ENCODE results near the gene KIAA0408. TPM values are rescaled to one million over a fixed set of nuclear protein-coding genes. Genes with fewer than 3 reads are reported as not detected.
"Not testable (repeated sequence)": the region's sequence is repeated elsewhere in the genome, so short reads cannot be mapped to it uniquely, and the experiment has no call there.

KIAA0408 gene
- polyA plus RNA-seq, 1 of the 3 experiments (the other 2 are of a cell fraction): 4.0 TPM

DNA sequence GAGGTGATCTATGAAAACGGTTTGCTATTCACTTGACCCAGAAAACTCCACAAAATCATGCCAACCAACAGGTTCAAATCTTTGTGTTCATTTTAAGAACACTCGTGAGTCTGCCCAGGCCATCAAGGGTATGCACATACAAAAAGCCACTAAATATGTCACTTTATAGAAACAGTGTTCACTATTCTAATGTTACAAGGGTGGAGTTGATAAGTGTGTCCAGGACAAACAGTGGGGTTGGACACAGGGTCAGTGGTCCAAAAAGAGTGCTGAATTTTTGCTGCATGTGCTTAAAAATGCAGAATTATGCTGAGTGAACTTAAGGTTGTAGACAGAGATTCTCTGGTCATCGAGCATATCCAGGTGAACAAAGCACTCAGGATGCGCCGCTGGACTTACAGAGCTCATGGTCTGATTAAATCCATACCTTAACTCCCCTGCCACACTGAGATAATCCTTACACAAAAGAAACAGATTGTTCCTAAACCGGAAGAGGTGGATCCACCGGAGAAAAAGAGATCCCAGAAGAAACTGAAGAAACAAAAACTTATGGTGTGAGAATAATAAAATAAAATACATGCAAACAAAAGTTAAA, 23.5 kb downstream of the KIAA0408 start:
- Histone ChIP-seq H3K36me3 (replicated peaks in 1 of 2; ENCODE audit: control insufficient read depth in 1 of 2, insufficient read depth in 2 of 2, low read length in 1 of 2) (peaks cover 0 to 5% of the 10 kb centered on the region in 2 experiments), H3K4me3 (ENCODE audit: low read depth in 2 of 2, low read length in 1 of 2) (no peak overlapping the region), H3K9me3 (no peaks in the 10 kb centered on the region; the same call in 1 of the 2 replicates), H3K9ac (no peak overlapping the region), H4K20me1 (ENCODE audit: insufficient read depth) (no peaks in the 10 kb centered on the region), H3K27me3 (ENCODE audit: insufficient read depth) (no peaks in the 10 kb centered on the region), H3K79me2 (ENCODE audit: insufficient read depth) (no peaks in the 10 kb centered on the region), H3K27ac (ENCODE audit: low read depth in 2 of 2, low read length in 1 of 2) (no peak overlapping the region), H3F3A (replicated peaks; ENCODE audit: insufficient read depth) (no peaks in the 10 kb centered on the region), H2AFZ (ENCODE audit: low read depth) (no peak overlapping the region), H3K4me2 (no peak overlapping the region), H3K9me2 (no peaks in the 10 kb centered on the region), H3K4me1 (ENCODE audit: control insufficient read depth in 1 of 2, insufficient read depth in 2 of 2, low read depth in 1 of 2, low read length in 1 of 2) (peaks cover 0 to 3% of the 10 kb centered on the region in 2 experiments; a peak in 1 of 4 replicates)
- TF ChIP-seq RCOR1 (IDR thresholded peaks at IDR 0.05; ENCODE audit: low read length) (no peak), FOXM1 (IDR thresholded peaks at IDR 0.05; ENCODE audit: low read depth) (no peak), NRF1 (IDR thresholded peaks at IDR 0.05; ENCODE audit: low read depth, low read length) (no peak)
- ChIA-PET POLR2A (no interaction called here), CTCF (no interaction called here)
- no peak for DNase-seq
- WGBS (ENCODE audit: low lambda C conversion rate): 77% methylated on average over 7 of the region's 7 CpGs

- ChIA-PET POLR2A (no interaction called here), CTCF (no interaction called here)
- no peak overlapping the region for H3K4me3 ChIP-seq (ENCODE audit: low read depth in 2 of 2, low read length in 1 of 2)
- H3K4me2 ChIP-seq: no peak overlapping the region
- no peaks in the 10 kb centered on the region for H3K9me2 ChIP-seq
- H3K27me3 ChIP-seq (ENCODE audit: insufficient read depth): no peaks in the 10 kb centered on the region
- TF ChIP-seq POLR2AphosphoS5 (IDR thresholded peaks at IDR 0.05; ENCODE audit: low read depth, low read length): no peak
- TF ChIP-seq RXRA (IDR thresholded peaks at IDR 0.05; ENCODE audit: borderline replicate concordance, low read depth): no peak
- TF ChIP-seq CHD2 (IDR thresholded peaks at IDR 0.05; ENCODE audit: low read length, partially characterized antibody): no peak
- TF ChIP-seq, protein P1, sequence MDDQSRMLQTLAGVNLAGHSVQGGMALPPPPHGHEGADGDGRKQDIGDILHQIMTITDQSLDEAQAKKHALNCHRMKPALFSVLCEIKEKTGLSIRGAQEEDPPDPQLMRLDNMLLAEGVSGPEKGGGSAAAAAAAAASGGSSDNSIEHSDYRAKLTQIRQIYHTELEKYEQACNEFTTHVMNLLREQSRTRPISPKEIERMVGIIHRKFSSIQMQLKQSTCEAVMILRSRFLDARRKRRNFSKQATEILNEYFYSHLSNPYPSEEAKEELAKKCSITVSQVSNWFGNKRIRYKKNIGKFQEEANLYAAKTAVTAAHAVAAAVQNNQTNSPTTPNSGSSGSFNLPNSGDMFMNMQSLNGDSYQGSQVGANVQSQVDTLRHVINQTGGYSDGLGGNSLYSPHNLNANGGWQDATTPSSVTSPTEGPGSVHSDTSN (IDR thresholded peaks at IDR 0.05): no peak
- TF ChIP-seq, protein P2, sequence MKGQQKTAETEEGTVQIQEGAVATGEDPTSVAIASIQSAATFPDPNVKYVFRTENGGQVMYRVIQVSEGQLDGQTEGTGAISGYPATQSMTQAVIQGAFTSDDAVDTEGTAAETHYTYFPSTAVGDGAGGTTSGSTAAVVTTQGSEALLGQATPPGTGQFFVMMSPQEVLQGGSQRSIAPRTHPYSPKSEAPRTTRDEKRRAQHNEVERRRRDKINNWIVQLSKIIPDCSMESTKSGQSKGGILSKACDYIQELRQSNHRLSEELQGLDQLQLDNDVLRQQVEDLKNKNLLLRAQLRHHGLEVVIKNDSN (IDR thresholded peaks at IDR 0.05; ENCODE audit: borderline replicate concordance, low read depth): no peak
- TF ChIP-seq FOXM1 (IDR thresholded peaks at IDR 0.05; ENCODE audit: low read depth): no peak
- TF ChIP-seq TEAD4 (IDR thresholded peaks at IDR 0.05; ENCODE audit: borderline replicate concordance, insufficient read depth): no peak
- TF ChIP-seq USF2 (IDR thresholded peaks at IDR 0.05; ENCODE audit: borderline replicate concordance, low read depth, low read length): no peak
- no peak for TF ChIP-seq GABPA (IDR thresholded peaks at IDR 0.05; ENCODE audit: low read depth)
- TF ChIP-seq IRF3 (IDR thresholded peaks at IDR 0.05; ENCODE audit: low read depth, low read length): no peak
- TF ChIP-seq ELF1 (IDR thresholded peaks at IDR 0.05): no peak
- no peak for TF ChIP-seq FOSL2 (IDR thresholded peaks at IDR 0.05; ENCODE audit: borderline replicate concordance, low read depth)
- no peak for TF ChIP-seq RAD21 (IDR thresholded peaks at IDR 0.05; ENCODE audit: low read length)
- TF ChIP-seq RCOR1 (IDR thresholded peaks at IDR 0.05; ENCODE audit: low read length): no peak
- TF ChIP-seq TCF12 (IDR thresholded peaks at IDR 0.05): no peak
- TF ChIP-seq TAF1 (IDR thresholded peaks at IDR 0.05; ENCODE audit: borderline replicate concordance, low read depth, low read length): no peak
- H3K4me1 ChIP-seq (ENCODE audit: control insufficient read depth in 1 of 2, insufficient read depth in 2 of 2, low read depth in 1 of 2, low read length in 1 of 2): peaks cover 0 to 3% of the 10 kb centered on the region in 2 experiments; a peak in 1 of 4 replicates
- no peak for DNase-seq
- peaks cover 0 to 5% of the 10 kb centered on the region in 2 experiments for H3K36me3 ChIP-seq (replicated peaks in 1 of 2; ENCODE audit: control insufficient read depth in 1 of 2, insufficient read depth in 2 of 2, low read length in 1 of 2)
- no peaks in the 10 kb centered on the region for H3K79me2 ChIP-seq (ENCODE audit: insufficient read depth)
- H3F3A ChIP-seq (replicated peaks; ENCODE audit: insufficient read depth): no peaks in the 10 kb centered on the region
- no peak overlapping the region for H3K9ac ChIP-seq
- no peak overlapping the region for H2AFZ ChIP-seq (ENCODE audit: low read depth)
- no peak overlapping the region for H3K27ac ChIP-seq (ENCODE audit: low read depth in 2 of 2, low read length in 1 of 2)
- H3K9me3 ChIP-seq: no peaks in the 10 kb centered on the region; the same call in 1 of the 2 replicates
- H4K20me1 ChIP-seq (ENCODE audit: insufficient read depth): no peaks in the 10 kb centered on the region
Measured at GRCh38 chr6:127434651-127435050, 24.5 kb downstream of the KIAA0408 start.

DNA sequence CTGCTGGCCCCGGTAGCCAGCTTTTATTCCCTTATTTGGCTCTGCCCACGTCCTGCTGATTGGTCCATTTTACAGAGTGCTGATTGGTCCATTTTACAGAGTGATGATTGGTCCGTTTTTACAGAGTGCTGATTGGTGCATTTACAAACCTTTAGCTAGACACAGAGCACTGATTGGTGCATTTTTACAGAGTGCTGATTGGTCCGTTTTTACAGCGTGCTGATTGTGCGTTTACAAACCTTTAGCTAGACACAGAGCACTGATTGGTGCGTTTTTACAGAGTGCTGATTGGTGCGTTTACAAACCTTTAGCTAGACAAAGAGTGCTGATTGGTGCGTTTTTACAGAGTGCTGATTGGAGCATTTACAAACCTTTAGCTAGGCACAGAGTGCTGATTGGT, 30.6 kb downstream of the KIAA0408 start:
- H3K9me2 ChIP-seq; H3K9ac ChIP-seq; H3K4me3 ChIP-seq (ENCODE audit: low read depth in 2 of 2, low read length in 1 of 2); H3K27me3 ChIP-seq (ENCODE audit: insufficient read depth); H3K36me3 ChIP-seq (replicated peaks in 1 of 2; ENCODE audit: control insufficient read depth in 1 of 2, insufficient read depth in 2 of 2, low read length in 1 of 2); H3F3A ChIP-seq (replicated peaks; ENCODE audit: insufficient read depth); H4K20me1 ChIP-seq (ENCODE audit: insufficient read depth); CTCF ChIA-PET; H3K4me1 ChIP-seq (ENCODE audit: control insufficient read depth in 1 of 2, insufficient read depth in 2 of 2, low read depth in 1 of 2, low read length in 1 of 2); H3K79me2 ChIP-seq (ENCODE audit: insufficient read depth); DNase-seq; POLR2A ChIA-PET; H3K27ac ChIP-seq (ENCODE audit: low read depth in 2 of 2, low read length in 1 of 2); H3K4me2 ChIP-seq; H3K9me3 ChIP-seq; H2AFZ ChIP-seq (ENCODE audit: low read depth): not testable (repeated sequence)
- WGBS (ENCODE audit: low lambda C conversion rate): 81% methylated on average over 9 of the region's 9 CpGs

All from SK-N-SH (cell line).